DMS114 treated with DMSO at 0.1 percent for 48 hours (cell line): ENCODE results near the gene SEMA4G.

Experiments used
- DNase-seq: peaks from one replicate; lab custom pipeline; 2025; ENCODE audit not compliant: unreplicated experiment; lab: John Stamatoyannopoulos, UW

SEMA4G gene

DNA sequence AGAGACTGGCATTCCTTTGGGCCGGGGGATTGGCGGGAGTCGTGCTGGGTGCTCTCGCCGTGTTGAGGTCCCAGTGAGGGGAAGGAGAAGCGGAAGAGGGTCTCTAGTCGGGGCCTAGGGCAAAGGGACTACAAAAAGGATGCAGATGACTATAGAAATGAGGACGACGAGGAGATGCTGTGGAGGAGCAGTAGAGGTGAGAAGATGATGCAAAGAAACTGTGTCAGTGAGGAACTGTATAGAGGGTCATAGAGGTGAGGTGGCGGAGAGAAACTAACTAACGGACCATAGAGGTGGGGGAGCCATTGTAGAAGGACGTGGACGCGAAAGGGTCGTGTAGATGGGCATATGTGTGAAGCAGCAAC, 18.4 kb downstream of the SEMA4G start:
- no peak for DNase-seq

DNA sequence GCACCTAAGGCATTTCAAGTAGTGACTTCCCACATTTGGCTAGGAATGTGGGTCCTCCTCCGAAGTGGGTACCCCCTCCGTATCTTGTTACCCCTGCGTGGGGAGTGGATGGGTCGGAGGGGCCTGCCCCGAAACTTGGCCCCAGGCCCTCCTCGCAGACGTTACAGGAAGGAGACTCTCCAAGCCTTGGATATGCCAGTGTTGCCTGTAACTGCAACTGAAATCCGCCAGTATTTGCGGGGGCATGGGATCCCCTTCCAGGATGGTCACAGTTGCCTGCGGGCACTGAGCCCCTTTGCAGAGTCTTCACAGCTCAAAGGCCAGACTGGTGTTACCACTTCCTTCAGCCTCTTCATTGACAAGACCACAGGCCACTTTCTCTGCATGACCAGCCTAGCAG, 18.9 kb downstream of the SEMA4G start:
- DNase-seq: no peak

DNA sequence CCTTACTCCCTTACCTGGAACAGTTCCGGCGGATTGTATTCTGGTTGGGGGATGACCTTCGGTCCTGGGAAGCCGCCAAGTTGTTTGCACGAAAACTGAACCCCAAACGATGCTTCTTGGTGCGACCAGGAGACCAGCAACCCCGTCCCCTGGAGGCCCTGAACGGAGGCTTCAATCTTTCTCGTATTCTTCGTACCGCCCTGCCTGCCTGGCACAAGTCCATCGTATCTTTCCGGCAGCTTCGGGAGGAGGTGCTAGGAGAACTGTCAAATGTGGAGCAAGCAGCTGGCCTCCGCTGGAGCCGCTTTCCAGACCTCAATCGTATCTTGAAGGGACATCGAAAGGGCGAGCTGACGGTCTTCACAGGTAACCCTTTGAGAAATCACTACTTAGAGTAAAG, 19.8 kb downstream of the SEMA4G start:
- no peak for DNase-seq

DNA sequence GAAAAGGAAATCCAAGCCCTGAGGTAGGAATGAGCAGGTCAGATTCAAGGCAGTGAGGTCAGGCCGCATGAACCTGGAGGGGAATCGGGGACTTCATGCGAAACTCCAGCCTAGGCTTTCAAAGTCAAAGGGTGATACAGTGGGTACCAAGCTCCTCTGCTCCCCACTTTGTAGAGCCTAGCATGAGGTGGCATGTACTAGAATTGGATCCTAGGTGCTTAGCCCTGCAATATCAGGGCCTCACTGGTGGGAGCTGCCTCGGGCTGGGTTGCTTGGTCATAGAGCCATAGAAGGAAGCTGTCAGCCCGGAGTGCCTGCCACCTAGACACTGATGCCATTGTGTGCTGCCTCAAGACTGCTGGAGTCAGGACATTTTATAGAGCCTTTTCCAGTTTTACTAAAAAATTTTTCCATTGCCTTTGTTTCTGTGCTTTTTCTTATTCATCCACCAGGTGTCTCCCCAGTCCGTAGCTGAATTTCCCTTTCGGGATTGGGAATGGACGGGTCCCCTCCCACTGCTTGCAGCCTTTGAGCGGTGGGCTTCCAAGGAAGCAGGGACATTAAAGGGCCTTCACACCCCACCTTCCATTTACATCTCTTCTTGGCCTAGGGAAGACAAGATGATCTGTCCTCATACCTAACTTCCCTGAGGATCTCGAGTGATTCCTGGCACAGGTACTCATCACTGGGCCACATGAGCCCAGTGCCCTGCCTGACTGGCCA, 24.8 kb downstream of the SEMA4G start:
- DNase-seq: peak; percentile 60

DNA sequence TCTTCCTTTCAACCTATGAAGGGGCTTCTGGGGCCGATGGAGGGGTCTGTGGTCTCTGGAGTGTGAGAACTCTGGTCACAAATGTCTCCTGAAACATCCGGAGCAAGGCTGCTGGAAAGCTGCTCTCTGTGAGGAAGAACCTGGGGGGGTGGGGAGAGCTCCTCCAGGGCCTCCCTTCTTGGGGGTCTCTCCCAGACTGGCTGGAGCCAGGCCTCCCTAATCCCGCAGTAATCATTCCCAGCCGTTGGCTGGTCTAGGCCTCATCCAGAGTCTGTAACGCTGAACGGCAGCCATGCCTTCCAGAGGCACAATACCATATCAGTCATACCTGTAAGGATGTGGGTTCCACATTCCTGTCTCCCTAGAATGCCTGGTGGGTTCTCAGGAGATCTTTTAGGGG, 25.9 kb downstream of the SEMA4G start:
- no peak for DNase-seq

DNA sequence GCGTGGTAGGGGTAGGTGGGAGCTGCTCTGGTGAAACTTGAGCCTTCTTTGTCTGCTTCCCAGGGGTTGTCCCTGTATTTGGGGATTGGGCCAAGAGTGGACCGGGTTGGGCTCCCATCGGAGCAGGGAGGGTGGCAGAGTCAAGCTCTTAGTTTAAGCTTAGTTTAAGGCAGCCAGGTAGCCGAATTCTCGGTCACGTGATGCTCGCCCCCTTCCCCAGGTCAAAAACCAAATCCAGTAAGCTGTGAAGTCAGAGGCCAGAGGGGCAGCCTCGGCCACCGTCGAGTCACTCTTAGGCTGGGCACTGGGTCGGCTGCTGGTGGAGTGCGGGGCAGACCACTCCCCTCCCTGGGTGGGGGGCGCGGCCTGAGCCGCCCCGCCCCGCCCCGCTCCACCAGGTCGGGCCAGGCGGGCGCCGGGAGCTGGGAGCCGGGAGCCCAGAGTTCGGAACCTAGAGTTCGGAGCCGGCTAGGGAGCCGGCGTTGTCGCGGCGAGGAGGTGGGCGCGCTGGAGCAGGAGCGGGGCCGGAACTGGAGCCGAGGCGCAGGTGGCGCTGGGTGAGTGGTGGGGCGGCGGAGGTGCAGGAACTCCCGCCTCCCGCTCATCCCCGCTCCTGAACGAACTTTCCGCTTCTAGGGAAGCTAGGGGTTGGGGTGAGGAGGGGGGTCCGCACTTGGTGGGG, 27.5 kb downstream of the SEMA4G start:
- DNase-seq: peak; percentile 31

DNA sequence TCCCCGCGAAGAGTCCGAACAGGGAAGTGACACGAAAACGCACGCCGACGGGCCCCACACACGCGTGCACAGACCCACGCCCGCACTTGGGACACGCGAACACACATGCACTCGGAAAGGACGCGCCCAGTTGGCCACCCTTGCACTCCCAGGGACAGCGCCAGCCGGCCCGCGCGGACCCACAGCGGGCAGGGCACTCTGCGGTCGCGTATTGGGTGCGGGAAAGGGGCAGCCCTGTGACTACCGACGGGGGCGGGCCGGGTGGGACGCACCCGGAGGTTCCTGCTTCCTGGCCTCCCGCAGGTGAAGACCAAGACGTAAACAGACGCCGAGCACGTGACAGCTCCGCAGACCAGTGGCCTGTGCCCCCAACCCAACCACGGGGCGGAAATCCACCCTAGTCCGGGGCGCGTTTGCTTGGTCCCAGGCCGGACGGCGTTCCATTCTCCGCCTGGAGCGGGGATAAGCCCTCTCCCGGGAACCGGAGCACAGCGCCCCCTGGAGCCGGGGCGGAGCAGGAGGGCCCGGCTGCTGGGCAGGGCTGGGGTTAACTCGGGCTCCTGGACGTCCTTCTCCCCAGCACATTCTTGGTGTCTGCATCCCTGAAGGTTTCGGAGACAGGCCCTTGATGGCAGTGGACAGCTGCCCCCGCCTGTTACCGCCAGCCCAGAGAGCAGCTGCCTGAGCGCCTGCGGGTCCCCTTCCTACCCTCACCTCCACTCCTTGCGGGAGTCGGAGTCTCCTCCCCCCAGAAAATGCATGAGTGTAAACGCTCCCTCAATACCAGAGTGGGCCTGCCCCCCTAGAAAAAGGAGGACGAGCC, 28.3 kb downstream of the SEMA4G start:
- peak; percentile 62 for DNase-seq

DNA sequence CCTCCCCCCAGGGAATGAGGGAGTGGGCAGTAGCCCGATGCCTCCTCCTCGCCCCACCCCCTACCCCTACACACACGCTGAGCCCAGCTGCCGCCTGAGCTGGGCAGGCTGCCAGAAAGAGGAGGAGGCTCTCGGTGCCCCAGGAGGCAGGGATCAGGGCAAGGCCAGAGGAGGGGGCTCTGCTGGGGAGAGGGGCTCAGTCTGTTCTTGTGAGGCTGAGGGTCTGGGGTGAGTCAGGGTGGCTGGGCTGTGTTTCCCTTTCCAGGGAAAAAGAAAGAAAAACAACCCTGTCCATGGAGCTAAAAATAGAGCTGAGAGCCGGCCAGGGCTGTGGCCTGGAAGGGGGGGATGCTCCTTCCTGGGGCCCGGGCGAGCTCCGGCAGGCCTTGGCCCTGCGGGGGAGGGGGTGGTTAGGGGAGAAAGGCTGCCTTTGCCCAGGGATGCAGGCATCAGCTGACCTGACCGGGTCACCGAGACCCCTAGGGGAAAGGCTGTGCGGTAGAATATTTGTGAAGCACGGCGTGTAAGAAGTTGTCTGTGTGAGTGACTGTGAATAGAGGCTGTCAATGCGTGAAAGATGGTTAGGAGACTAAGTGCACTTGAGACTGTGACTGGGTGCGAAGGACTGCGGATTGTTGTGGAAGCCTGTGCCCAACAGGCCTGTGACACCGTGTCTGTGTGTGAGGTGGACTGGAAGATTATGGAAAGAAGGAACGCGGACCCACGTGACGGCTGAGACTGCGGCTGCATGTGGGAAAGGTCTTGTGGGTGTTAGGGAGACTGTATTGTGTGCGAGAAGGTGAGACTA, 29.1 kb downstream of the SEMA4G start:
- peak; percentile 46 for DNase-seq

DNA sequence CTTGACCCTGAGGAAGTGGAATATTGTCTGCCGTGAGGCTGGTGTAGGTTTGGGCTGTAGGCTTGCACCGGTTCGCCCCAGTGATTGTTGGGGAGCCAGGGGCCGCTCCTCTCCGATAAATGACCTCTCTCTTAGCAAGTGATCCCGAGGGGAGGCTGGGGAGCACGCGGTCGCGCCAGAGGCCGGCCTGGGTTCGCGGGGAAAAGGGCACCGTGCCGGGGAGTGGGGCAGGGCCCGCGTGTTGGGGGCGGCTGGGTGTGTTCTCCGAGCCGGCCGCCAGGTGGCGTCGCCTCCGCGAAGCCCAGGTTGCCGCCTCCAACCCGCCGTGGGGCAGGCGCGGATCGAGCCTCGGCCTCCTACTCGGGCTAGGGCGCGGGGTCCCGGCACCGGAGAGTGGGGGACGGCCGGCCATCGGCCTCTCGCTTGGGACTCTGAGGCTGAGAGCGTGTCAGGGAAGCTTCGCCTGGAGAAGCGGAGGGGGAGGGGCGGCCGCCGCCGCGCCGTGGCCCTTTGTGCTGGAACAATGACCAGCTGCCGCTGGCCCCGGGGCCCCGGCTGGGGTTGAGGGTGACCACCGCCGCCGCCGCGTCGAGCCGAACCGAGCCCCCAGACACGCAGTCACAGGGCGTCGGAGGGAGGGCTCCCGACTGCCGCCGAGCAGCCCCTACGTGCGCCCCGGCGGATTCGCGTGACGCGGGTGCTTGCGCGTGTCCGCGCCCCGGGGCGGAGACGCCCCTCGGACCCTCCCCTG, 29.9 kb downstream of the SEMA4G start:
- peak; percentile 21 for DNase-seq

DNA sequence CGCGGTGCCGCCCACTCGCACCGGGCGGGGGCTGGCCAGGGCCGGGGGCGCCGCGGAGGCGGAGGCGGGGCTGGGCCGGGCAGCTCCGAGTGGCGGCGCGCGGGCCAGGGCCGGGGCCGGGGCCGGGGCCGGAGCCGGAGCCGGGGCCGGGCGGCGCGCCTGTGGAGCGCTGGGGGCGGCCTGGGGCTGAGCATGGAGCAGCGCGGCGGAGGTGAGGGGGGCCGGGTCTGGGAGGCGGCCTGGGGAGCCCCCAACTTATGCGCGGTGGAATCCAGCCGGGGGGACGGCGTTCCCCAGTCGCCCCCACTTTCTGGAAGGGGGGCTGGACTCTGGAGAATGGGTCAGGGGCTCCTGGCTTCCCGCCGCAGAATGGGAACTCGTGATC, 30.4 kb downstream of the SEMA4G start, which contains the start of gene LZTS2:
Gene LZTS2, plus strand, starts transcription at position 67 of the 385 bp plus-strand sequence. CDS start 2,731 bp downstream, outside the sequence.
- no peak for DNase-seq

GRCh38 chr10:101000127-101000914, 31.0 kb downstream of the SEMA4G start:
- DNase-seq: no peak

DNA sequence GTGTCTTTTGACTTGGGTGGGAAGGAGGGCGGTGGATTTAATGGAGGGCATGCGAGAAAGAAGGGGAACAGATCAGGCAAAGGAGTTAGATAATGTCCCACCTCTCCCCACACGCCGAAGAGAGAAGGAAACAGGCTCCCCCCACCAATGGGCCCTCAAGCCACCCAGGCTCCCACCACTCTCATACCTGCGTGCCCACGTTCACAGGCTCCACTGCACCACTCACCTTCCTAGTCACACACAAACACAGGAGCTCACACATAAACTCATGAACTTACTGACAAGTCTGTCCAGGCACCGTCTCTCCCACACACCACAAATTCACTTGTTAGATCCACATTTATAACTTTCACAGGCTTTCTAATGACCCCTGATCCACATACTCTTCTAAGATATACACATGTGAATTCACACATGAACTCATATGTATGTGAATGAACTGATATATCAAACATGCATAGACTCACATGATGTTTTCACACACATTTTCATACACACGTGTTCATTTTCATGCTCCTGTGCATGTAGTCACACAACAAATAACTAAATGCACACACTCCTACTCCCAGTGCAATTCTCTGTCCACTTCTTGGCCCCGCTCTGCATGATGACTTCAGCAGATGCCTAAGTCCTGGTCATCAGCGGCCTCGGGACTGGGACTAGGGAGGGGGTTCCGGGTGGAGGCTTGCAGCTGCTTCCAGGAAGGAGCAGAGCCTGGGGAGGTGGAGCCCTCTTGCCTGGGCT, 31.8 kb downstream of the SEMA4G start:
- no peak for DNase-seq

GRCh38 chr10:101001659-101002035, 32.3 kb downstream of the SEMA4G start:
- no peak for DNase-seq

GRCh38 chr10:101002456-101002855, 33.2 kb downstream of the SEMA4G start:
- DNase-seq: no peak

DNA sequence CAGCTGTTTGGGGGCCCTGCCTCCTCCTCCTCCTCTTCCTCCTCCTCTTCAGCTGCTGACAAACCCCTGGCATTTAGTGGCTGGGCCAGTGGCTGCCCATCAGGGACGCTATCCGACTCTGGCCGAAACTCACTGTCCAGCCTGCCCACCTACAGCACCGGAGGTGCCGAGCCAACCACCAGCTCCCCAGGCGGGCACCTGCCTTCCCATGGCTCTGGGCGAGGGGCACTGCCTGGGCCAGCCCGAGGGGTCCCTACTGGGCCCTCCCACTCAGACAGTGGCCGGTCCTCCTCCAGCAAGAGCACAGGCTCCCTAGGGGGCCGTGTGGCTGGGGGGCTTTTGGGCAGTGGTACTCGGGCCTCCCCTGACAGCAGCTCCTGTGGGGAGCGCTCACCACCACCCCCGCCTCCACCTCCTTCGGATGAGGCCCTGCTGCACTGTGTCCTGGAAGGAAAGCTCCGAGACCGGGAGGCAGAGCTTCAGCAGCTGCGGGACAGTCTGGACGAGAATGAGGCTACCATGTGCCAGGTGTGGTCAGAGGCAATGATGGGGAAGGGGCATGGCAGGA, 34.4 kb downstream of the SEMA4G start:
- DNase-seq: no peak

- DNase-seq: no peak
Observed at GRCh38 chr10:101005361-101005760, 36.1 kb downstream of the SEMA4G start.

- DNase-seq: no peak
Observed at GRCh38 chr10:101005869-101006567, 36.7 kb downstream of the SEMA4G start.

GRCh38 chr10:101006593-101007098, 37.3 kb downstream of the SEMA4G start:
- no peak for DNase-seq
